SH-SY5Y (cell line): ENCODE results near the gene ITLN1.

Source experiments
- GATA2 ChIP-seq: IDR thresholded peaks from 2 replicates; pipeline ENCODE4 v1.6.1; 2011; ENCODE audit warnings: mild to moderate bottlenecking, low read depth, low read length
- GATA3 ChIP-seq: IDR thresholded peaks from 2 replicates; pipeline ENCODE4 v1.6.1; 2011; ENCODE audit warnings: low read depth, mild to moderate bottlenecking, low read length, moderate library complexity

DNA sequence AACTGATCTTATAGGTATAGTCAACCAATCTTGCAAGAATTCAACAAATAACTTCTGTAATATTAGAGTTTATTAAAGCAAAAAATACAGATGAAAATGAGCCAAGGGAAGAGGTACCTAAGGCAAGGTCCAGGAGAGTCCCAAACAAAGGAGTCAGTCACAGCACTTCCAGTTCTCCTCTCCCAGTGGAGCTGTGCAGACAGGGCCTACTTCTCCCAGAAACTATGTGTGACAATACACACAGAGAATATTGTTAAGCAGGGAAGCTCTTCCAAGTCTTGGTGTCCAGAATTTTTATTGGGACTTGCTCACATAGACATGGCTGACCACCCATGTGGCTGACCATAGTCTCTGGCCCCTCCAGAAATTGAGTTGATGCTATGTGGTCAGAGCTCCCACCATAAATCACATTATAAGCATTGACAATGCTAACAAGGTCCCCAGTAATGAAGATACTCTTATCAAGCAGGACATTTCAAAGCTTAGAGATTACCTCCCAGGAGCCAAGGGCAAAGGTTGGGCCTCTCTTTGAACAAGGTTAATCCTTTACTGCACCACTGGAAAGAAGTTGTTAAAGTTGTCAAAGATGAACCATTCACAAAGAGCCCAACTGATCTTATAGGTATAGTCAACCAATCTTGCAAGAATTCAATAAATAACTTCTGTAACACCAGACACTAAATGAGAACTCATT lies 18.8 kb downstream of the ITLN1 start:
- no peak for TF ChIP-seq GATA2
- no peak for TF ChIP-seq GATA3
